SH-SY5Y (cell line): ENCODE data around the gene C11orf42.

ENCODE experiments used
- GATA2 ChIP-seq: IDR thresholded peaks from 2 replicates; pipeline ENCODE4 v1.6.1; 2011; ENCODE audit warnings: mild to moderate bottlenecking, low read depth, low read length
- GATA3 ChIP-seq: IDR thresholded peaks from 2 replicates; pipeline ENCODE4 v1.6.1; 2011; ENCODE audit warnings: low read depth, mild to moderate bottlenecking, low read length, moderate library complexity

GRCh38 chr11:6240139-6240538, 34.8 kb downstream of the C11orf42 start:
- TF ChIP-seq GATA3 (no peak), GATA2 (no peak)
